Measurements from ENCODE around the gene BLVRB.

- TF ChIP-seq, protein P1, sequence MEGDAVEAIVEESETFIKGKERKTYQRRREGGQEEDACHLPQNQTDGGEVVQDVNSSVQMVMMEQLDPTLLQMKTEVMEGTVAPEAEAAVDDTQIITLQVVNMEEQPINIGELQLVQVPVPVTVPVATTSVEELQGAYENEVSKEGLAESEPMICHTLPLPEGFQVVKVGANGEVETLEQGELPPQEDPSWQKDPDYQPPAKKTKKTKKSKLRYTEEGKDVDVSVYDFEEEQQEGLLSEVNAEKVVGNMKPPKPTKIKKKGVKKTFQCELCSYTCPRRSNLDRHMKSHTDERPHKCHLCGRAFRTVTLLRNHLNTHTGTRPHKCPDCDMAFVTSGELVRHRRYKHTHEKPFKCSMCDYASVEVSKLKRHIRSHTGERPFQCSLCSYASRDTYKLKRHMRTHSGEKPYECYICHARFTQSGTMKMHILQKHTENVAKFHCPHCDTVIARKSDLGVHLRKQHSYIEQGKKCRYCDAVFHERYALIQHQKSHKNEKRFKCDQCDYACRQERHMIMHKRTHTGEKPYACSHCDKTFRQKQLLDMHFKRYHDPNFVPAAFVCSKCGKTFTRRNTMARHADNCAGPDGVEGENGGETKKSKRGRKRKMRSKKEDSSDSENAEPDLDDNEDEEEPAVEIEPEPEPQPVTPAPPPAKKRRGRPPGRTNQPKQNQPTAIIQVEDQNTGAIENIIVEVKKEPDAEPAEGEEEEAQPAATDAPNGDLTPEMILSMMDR (IDR thresholded peaks at IDR 0.05; ENCODE audit: extremely low read depth in 1 of 2, insufficient read depth in 1 of 2, low read depth in 1 of 2, low read length in 2 of 2) = no peak
- TF ChIP-seq POLR2AphosphoS5 (IDR thresholded peaks at IDR 0.05; ENCODE audit: insufficient read depth, low read depth, low read length) = no peak
These were observed 41.6 kb downstream of the BLVRB start for GRCh38 chr19:40423938-40424337.
